ENCODE results near the gene KIFBP. TPM values are rescaled to one million over a fixed set of nuclear protein-coding genes. Genes with fewer than 3 reads are reported as not detected.

KIFBP gene
- total RNA-seq, 1 experiment from 2014 or later: 44.7 TPM

DNA sequence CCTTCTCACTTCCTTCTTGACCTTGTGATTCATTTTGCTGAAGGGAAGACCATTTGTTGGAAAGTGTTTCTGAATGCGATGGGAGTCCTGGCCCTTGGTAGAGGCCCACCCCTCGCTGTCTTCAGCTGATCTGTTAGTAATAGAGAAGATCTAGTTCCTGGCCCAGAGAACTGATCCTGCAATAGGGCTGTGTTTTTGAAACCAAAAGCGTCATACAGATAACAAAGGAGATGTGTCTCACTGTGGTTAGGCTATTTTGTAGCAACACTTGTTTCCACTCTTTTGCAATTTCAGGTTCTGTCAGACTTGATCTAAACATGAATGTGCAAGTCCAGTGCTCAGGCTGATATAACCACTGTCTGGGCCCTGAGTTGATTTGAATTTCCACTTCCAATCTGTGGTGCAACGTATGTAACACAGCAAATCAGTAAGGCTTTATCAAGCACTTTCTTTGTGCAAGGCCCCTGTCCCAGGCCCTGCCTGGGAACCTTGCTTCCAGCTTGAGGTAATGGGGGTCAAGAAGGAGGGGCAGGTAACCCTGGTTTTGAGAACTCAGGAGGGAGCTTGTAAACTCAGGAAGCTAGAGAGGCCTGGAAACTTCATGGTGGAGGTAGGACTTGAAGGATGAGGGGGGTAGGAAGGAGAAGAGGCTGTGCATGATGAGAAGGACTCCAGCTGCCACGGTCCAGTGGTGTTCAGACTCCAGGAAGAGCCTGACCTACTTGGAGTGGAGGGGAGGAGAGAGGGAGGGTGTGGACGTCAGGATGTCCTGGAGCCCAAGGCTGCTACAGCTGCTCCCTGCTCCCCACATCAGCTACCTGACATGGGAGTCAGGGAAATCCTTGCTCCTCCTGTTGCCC is 57.1 kb downstream of the KIFBP start:
- Mint-ChIP-seq H3K4me1 (no peaks in the 10 kb centered on the region), H3K9me3 (no peaks in the 10 kb centered on the region)

More for the DNA sequence above, 57.1 kb downstream of the KIFBP start:
- Mint-ChIP-seq H3K4me3 (no peak overlapping the region), H3K27me3 (ENCODE audit: low read depth) (no peaks in the 10 kb centered on the region; the same call in none of the 2 replicates), H3K27ac (peak overlapping the region in 1 of 3 experiments; percentile 88; a peak in 1 of 7 replicates), H3K36me3 (ENCODE audit: insufficient read depth in 1 of 3, low read depth in 3 of 3) (no peaks in the 10 kb centered on the region)
- WGBS (ENCODE audit: extremely low coverage, insufficient read length, low lambda C conversion rate): no CpG with 5 or more reads among the region's 6 CpGs
- no peaks in the 10 kb centered on the region for H3K27me3 ChIP-seq (ENCODE audit: insufficient read depth, low read length)
- no peak for DNase-seq
- H3K79me2 ChIP-seq (ENCODE audit: insufficient read depth, low read length): no peaks in the 10 kb centered on the region
- no peaks in the 10 kb centered on the region for H4K20me1 ChIP-seq (ENCODE audit: control insufficient read depth, insufficient read depth, insufficient read length)
- H3K4me2 ChIP-seq (ENCODE audit: insufficient read depth, insufficient read length, low read length): no peak overlapping the region
- H2BK5ac ChIP-seq (ENCODE audit: insufficient read length, low read length): no peak overlapping the region
- H3K14ac ChIP-seq (ENCODE audit: insufficient read depth, low read length): no peak overlapping the region
- no peak overlapping the region for H3K27ac ChIP-seq (ENCODE audit: insufficient read length, low read depth, low read length)
- no peak overlapping the region for H2AFZ ChIP-seq (ENCODE audit: low read length)
- H3K23me2 ChIP-seq (ENCODE audit: insufficient read length, low read depth, low read length, poor library complexity, severe bottlenecking): no peaks in the 10 kb centered on the region
- no peak overlapping the region for H2AK5ac ChIP-seq (ENCODE audit: insufficient read length, low read length)
- H3K79me1 ChIP-seq (ENCODE audit: insufficient read depth, low read depth, low read length, poor library complexity, severe bottlenecking): no peaks in the 10 kb centered on the region
- H3K56ac ChIP-seq (ENCODE audit: insufficient read length, low read depth, low read length): no peak overlapping the region
- no peak overlapping the region for H3K18ac ChIP-seq (ENCODE audit: insufficient read length, low read depth, low read length)
- H4K5ac ChIP-seq (ENCODE audit: insufficient read length, low read depth, low read length): no peak overlapping the region
- H3K4ac ChIP-seq (ENCODE audit: low read depth, low read length): no peak overlapping the region
- H2BK15ac ChIP-seq (ENCODE audit: low read depth, low read length): no peak overlapping the region
- TF ChIP-seq, protein P1, sequence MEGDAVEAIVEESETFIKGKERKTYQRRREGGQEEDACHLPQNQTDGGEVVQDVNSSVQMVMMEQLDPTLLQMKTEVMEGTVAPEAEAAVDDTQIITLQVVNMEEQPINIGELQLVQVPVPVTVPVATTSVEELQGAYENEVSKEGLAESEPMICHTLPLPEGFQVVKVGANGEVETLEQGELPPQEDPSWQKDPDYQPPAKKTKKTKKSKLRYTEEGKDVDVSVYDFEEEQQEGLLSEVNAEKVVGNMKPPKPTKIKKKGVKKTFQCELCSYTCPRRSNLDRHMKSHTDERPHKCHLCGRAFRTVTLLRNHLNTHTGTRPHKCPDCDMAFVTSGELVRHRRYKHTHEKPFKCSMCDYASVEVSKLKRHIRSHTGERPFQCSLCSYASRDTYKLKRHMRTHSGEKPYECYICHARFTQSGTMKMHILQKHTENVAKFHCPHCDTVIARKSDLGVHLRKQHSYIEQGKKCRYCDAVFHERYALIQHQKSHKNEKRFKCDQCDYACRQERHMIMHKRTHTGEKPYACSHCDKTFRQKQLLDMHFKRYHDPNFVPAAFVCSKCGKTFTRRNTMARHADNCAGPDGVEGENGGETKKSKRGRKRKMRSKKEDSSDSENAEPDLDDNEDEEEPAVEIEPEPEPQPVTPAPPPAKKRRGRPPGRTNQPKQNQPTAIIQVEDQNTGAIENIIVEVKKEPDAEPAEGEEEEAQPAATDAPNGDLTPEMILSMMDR (conservative IDR thresholded peaks at IDR 0.05): no peak
- no peaks in the 10 kb centered on the region for H3K4me1 ChIP-seq (ENCODE audit: insufficient read depth, low read length)
- H2BK20ac ChIP-seq (ENCODE audit: low read depth, low read length, poor library complexity, severe bottlenecking): no peak overlapping the region
- H3K9me3 ChIP-seq (ENCODE audit: control insufficient read depth, low read depth, low read length): no peaks in the 10 kb centered on the region
- no peak overlapping the region for H3T11ph ChIP-seq (ENCODE audit: low read length)
- H4K91ac ChIP-seq (ENCODE audit: insufficient read length, low read depth, low read length): no peak overlapping the region
- H3K9ac ChIP-seq (ENCODE audit: extremely low read depth, insufficient read length, low read length): no peak overlapping the region
- H2BK12ac ChIP-seq (ENCODE audit: insufficient read length, low read depth, low read length): no peak overlapping the region
- no peak overlapping the region for H2BK120ac ChIP-seq (ENCODE audit: low read depth, low read length, poor library complexity, severe bottlenecking)
- no peak overlapping the region for H4K8ac ChIP-seq (replicated peaks; ENCODE audit: insufficient read length, low read depth, low read length)
- H3K23ac ChIP-seq (ENCODE audit: insufficient read length, low read depth, low read length): no peak overlapping the region
